ENCODE data around the gene GTF3C5.

GTF3C5 gene

DNA sequence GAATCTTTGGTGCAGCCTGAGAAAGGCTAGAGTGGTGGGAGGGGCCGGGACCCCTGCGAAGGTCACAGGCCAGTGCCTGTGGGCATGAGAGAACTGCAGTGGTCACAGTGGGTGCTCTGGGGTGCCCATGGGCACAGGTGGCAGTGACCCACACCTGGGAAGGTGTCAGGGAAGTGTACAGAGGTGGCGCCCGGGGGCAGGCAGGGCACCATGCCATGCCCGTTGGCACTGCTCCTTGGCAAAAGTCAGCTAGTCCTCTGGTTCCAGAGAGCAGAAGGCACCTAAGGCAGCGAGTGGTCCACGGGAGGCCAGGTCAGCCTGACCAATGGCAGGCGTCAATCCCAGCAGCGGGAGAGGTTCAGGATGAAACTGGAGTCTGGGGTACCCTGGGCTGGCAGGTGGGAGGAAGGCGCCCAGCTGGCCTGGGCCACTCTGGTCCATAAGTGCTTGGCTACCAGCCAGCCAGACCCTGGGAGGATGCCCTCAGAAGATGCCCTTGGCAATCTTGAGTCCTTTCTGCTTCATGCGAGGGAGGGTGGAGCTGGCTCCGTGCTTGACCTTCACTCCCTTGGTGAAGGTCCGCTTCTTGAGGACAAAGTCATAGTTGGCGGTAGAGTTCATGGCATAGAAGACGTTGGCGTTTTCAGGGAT lies 67.4 kb downstream of the GTF3C5 start:
- no peak for DNase-seq

DNA sequence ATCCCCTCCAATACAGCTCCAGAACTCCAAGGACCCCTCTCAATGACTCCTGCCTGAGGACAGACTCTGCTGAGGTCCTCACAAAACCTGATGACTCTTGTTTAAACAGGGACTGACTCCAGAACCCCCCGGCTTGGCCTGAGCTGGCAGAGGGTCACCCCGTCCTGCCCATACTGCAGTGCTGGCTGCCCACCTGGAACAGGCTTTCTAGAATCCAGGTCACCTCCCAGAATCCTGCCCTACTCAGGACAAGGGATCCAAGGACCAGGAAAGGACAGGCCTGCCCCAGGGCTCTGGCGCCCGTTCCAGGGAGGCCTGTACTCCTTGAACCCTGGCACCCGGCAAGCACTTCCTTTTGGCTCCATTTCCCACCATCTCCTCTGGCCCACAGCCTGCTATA lies 68.1 kb downstream of the GTF3C5 start:
- no peak for DNase-seq

DNA sequence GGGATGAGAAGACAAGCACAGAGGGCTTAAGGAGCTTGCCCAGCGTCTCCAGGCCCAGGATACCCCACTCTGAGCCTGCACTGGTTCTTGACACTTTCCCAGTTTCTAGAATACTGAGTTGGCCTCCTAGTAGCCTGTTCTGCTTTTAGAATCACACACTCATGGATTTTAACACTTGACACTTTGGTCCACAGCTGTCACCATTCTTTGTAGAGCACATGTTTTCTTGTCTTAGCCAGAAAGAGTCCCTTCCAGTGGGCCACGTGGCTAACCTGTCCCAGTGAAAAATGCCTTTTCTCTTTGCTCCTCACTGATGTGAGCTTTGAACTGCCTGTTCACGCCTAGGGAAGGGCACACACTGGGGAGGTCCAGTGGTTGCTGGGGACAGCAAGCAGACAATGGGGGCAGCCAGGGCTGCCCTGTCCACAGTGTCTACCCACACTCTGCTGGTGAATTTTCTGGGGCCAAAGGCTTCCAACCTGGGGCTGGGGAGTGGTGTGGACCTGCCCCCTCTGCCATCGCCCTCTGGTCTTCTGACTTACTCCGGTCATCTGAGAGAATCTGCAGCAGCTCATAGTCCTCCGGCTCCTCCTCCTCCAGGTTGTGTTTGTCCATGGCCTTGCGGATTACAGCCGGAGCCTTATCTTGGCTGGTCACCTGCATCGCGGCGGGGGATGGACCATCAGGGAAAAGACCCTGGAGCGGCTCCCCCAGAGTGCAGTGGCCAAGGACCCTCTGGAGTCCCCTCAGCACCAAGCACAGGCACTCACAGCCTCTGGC lies 69.1 kb downstream of the GTF3C5 start:
- DNase-seq: no peak

DNA sequence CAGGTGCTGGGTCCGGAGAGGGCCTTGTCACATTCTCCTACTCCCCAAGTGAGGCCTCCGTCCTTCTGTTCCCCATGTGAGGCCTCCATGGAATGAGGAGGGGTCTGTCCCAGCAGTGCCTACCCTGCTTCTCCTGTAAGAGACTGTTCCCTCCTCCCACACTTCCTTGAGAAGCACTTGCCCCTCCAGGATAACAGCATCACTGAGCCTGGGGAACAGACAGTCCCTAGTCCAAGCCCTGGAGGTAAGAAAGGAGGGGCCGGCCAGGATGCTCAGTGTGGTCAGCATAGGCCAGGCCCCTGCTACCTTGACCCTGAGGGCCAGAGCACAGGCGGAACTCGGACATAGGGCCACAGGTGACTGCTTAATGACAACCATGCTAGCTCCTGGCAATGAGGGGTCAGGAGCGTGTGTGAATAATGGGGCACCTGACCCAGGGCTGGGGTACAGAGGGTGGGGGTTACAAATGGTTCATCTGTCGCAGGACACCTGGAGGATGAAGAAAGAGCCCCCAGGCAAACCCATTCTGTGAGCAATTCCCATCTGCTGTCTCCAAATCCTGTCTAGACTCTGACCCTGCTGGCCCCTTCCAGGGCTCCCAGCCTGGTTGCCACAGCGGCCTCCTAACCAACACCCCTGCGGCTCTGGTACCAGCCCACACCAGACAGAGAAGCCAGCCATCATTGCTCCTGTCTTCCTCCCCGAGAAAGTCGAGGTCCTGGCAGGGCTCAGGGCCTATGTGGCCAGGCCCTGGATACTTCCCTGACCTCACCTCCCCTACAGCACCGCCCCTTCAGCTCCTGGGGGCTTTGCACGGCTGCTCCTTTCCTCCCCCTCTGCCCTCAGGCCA lies 69.9 kb downstream of the GTF3C5 start:
- no peak for DNase-seq

DNA sequence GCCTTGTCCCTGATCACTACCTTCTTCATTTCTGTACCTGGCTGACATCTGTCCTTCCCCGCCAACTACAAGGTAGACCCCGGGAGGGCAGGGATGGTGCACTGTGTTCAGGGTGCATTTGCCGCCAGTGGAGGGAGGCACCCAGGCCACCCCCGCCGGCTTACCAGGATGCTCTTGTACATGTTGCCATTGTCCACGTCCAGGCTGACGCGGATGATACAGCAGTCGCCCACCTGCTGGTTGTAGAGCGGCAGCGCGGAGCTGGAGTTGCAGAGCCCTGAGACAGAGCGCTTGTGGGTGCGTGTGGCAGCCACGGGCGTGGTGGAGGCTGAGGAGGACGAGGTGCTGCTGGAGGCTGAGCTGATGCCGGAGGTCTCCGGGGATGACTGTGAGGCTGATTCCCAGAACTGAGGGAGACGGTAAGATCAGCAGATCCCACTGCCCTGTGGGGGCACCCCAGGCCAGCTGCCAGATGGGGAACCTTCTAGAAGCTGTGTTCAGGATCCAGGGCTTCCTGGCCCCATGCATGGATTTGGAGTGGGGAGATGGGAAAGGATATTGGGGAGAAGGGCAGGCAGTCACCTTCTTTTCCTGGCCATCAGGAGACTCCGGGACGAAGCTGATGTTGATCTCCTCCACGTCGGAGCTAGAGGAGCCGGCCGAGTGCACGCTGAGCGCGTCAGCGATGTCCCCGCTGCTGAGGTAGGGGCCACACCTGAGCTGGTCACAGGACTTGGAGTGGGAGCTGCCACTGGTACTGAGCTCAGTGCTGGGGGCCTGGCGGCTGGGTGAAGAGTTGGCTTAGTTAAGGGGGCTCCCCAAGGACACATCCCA lies 70.8 kb downstream of the GTF3C5 start:
- no peak for DNase-seq

DNA sequence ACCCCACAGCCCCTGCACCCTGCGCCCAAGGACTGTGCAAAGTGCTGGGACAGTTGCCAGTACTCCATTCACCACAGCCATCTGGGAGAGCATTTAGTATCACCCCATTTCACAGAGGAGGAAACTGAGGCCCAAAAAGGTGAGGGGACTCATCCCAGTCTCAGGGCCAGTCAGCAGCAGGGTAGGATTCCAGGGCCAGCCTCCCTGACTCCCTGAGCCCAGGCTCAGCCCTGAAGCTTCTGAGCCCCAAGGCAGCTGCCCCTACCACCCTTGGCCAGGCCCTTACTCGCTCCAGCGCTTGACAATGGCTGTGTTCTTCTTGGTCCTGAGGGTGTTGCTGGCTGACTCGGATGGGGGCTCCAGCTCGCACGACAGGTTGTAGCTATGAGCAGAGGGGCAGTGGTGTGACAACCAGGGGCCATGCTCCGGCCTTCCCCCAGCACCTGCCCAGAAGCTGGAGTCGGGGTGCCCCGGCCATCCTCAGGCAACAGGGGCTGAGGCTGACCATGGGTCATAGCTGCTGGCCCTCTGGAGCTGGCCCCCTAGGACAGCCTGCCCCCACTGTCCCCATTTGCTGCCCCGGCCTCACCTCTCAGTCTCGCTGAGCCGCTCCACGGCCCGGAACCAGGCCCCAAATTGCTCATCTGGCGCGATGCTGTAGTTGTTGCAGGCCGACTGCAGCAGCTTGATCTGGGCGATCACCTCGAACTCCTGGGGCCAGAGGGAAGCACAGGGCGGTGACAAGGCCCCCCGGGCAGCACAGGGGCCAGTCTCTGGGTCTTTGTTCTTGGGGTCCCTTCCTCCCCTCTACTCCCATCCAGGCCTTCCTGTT lies 71.6 kb downstream of the GTF3C5 start:
- DNase-seq: no peak

DNA sequence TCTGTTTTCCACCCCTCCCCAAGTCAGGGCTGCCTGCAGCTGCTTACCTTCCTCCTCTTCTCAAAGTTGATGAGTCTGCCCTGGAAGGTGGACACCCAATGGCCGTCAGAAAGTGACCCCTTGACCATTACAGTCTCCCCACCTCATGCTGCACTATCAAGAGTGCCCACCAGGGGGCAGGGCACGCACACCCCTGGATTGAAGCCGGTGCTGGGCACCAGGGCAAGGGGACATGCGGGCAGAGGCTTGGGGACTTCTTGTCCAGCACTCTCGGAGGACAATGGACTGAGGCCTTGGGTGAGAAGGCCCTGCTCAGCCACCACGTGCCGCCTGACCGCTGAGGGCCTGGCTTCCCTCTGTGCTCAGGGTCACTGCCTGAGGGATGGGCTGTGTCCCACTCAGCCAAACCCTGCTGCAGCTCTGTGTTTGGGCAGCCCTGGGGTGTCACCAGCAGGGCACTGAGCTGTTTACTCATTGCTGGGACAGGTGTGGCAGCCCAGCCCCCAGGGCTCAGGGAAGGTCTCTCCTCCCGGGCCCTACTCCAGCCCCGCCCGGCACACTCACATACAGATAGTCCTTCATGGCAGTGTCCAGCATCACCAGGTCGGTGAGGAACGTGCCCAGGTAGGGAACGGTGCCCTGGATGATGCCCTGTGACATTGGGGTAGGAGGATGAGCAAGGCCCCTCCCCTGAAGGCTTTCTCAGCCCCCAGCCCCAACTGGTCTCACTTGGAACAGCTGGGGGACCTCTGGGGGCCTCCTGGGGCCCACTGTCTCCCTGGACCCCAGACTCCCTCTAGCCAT lies 72.6 kb downstream of the GTF3C5 start:
- no peak for DNase-seq

DNA sequence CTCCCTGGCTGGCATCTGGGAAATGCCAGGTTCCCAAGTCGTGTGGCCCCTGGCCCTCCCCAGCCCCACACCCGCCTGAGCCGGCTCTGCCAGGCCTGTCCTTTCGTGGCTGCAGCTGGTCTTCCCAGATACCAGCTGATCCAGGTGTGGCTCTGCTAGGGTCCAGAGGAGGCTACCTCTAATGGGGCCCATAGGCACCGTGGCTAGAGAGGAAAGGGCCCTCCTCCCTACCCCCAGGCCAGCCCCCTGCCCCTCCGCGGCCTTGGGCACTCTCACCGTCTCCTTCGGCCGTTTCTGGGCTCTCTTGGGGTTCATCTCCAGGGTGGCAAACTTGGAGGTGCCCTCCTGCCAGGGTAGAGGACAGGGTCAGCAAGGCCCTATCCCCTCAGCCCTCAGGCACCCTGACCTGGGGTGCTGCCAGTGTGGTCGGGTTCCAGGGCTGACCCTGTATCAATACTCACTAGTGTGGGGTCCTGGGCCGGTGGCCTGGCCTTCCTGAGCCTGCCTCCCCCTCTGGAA lies 73.2 kb downstream of the GTF3C5 start:
- no peak for DNase-seq

DNA sequence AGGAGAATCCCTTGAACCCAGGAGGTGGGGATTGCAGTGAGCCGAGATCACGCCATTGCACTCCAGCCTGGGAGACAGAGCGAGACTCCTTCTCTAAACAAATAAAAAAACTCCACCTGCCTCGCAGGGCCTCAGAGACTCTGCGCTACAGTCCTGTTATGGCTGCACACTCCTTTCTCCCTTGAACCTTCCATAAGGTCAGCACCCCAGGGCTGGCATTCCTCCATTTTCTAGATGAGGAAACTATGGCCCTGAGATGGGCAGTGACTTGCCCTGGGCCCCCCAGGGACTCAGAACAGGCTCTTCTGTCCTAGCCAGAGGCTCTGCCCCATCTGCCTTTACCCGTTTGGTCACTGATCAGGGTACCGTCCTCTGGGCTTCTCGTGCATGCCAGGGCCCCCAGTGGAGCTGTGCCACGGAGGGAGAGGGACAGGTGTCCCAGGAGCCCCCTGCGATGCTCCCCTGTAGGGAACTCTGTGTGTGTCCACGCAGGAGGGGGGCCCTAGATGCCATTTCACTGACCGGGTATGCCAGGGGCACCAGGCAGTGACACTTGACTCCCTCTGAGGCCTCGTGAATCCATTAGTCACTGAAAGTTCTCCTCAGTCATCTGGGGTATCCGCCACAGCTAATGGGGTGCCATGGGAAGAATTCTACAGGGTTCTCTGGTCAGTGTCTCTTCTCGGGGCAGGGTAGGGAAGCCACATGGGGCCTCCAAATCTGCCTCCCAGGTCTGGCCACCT lies 74.1 kb downstream of the GTF3C5 start:
- no peak for DNase-seq

DNA sequence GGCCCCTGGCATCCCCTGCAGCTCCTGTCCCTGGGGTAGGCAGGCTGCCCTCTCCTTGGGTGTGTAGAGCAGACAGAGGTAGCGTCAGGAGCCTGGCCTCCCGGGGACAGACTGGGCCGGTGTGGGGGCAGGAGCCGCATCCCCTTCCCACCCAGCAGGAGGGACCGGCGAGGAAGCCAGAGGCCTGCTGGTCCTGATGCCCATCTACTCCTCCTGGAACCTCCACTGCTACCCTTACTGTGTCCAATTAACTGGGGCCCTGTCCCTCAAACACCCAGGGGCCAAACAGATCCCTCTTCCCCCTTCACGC lies 74.6 kb downstream of the GTF3C5 start:
- DNase-seq: no peak

DNA sequence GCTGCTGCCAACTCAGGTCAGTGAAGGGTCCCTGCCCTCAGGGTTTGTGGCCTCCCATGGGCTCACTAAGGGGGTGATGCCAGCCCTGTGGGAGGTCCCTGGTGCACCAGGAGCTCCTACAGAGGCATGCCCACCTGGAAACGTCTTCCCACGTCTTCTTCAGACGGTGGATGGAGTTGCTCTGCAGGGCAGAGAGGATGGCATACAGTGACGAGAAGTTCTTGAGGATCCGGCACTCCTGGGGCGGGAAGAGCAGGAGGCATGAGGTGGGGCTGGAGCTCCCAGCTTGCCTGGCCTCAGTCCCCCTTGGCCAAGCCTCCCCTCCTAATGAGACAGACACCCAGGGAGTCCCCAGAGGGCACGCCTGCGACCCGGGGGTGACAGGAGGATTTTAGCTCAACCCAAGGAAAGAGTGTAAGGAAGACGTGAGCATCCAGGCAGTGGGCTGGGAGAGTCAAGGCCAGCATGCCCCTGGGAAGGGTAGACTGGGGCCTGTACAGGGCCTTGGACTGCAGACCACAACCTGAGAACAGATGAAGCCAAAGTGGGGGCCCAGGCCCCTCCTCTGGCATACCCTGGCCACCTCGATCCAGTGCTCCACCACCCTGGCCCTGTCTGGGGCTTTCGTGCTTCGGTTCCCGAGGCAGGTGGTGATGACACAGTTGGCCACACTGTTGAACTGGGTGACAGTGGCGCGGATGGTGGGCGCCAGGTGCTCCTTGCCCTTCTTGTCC lies 75.9 kb downstream of the GTF3C5 start:
- no peak for DNase-seq

DNA sequence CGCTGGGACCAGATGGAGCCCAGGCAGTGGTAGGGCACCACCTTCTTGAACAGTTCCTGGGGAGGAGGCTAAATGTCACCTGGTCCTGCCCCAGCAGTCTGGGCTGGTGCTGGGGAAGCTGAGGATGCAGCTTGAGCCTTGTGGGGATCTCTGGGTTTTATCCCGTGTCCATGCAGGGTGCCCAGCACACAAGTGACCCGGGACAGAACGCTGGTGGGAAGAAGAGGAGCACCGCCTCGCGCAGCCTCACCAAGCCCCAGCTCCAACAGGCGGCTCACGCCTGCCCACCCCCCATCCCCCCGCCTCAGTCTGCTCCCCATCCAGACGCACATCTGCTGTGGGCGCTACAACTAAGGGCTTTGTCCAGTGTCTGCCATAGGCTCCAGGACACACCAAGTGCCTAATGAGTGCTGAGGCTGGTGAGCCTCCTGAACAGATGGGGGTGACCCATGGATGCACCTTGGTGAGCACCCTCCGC lies 76.5 kb downstream of the GTF3C5 start:
- DNase-seq: no peak
